ENCODE measurements around the gene EML4.
"Not testable (repeated sequence)": the region's sequence is repeated elsewhere in the genome, so short reads cannot be mapped to it uniquely, and the experiment has no call there.

The EML4 gene

GRCh38 chr2:42333579-42333978, 164.4 kb downstream of the EML4 start:
- no peak for DNase-seq (ENCODE audit: low read depth)

DNA sequence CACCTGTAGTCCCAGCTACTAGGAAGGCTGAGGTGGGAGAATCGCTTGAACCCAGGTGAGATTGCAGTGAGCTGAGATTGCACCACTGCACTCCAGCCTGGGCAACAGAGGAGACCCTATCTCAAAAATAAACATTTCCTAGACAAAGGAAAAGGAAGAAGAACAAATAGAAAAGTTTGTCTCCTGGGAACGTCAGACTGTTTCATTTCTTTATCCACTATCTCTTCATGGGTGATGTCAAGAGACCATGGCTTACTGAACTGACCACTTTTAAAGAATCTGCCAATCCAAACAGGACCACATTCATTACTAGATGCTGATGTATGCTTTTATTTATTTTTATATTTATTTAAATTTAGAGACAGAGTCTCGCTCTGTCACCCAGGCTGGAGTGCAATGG, 165.1 kb downstream of the EML4 start:
- DNase-seq (ENCODE audit: low read depth), result no peak

GRCh38 chr2:42334865-42335264, 165.7 kb downstream of the EML4 start:
- DNase-seq (ENCODE audit: low read depth), result not testable (repeated sequence)

- no peak for DNase-seq (ENCODE audit: low read depth)
Observed at GRCh38 chr2:42335514-42336104, 166.5 kb downstream of the EML4 start.

DNA sequence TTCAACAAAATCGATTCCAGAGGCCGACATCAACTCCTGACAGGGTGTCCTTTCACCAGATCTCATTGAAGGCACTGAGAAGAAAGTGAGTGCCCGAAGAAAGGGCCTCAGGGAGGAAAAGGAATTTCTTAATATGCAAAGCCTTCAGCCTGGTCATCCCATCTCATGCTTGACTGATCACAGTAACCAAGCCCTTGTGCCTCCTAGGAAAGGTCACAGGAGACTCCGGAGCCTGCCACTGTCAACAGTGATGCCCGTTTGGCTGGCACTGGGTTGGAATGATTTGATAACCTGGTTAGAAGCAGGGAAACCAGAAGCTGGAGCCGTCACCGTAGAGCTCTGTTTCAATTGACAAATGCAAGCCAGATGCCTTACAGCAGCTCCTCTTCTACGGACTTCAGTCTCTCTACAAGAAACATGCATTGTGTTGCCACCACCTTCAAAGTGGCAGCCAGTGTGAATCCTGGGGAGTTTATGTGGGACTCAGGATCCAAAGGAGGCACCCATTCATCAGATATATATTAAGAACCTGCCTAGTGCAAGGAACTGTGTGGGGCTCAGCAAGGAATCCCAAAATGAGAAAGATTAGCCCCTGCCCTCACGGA, 167.3 kb downstream of the EML4 start:
- DNase-seq (ENCODE audit: low read depth), result no peak

DNA sequence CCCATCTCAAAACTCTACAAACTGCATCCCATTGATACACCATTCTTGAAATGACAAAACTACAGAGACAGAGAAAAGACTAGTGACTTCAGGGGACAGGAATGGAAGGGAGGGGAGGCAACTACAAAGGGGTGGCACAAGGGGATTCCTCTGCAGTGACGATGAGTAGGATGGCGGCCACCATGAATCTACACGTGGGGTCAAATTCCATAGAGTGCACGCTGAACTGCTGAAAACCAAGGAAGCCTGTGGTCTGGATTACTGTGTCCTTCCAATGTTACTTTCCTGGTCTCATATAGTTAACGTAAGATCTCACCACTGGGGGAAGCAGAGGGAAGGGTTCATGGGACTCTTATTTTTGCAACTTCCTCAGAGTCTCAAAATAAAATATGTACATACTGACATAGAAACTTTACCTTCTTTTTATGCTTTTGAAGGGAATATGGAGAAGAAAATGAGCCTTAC, 168.2 kb downstream of the EML4 start:
- no peak for DNase-seq (ENCODE audit: low read depth)

DNA sequence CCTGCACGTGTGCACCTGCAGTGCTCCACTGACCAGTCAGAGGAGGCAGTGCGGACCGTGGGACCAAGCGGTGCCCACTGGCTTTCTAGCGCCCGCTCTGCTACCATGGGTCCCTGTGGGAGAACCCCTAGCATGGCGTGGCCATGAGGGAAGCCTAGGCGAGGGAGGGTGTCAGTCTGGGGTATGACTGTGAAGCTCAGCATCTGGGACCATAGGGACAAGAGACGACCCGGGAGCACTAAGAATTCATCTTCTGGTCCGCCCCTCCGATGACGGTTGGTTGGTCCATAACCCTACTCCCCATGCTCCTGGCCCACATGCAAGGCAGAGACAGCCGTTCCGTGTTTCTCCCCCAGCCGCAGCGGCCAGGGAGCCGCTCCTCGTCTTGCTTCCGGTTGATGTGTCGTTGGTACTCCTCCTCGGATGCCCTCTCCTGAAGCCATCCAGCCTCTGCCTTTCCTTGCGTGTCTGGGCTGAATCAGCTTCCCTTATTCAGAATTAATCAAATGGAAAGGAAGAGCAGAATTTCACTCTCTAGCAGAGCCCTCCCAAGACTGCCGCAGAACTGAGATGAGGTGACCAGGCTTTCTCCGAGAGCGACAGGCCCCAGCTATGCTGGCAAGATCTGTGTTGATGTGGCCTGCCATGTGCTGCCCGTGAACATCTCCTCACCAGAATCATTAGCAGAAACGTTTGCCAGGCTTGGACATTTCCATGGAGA, 168.9 kb downstream of the EML4 start:
- DNase-seq (ENCODE audit: low read depth), result no peak

DNA sequence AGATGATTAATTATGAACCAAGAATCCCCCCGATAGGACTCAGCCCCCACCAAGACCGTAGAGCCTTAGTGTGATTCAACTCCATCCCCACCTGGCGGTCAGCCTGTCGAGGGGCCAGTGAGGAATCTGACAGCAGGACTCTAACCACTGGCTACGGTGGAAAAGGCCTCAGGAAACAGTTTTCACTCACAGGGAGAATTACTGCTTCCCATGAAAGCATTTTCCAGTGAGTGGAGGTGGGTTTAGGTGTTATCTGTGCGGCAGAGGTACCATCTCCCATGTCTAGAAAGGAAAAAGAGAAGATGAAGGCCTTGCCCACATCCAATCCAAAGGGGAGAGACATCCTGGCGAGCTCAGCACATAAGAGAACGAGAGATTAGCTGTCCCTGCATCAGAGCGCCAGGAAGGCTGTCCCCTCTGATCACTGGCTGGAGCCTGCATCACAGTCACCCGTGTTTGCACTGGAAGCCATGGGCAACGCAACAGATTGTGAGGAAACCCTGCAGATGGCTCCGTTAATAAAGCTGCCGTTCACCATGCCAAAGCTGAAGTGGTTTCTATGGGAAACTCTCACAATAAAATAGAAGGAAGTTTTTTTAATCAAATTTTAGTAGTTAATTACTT, 169.5 kb downstream of the EML4 start:
- DNase-seq (ENCODE audit: low read depth), result no peak

DNA sequence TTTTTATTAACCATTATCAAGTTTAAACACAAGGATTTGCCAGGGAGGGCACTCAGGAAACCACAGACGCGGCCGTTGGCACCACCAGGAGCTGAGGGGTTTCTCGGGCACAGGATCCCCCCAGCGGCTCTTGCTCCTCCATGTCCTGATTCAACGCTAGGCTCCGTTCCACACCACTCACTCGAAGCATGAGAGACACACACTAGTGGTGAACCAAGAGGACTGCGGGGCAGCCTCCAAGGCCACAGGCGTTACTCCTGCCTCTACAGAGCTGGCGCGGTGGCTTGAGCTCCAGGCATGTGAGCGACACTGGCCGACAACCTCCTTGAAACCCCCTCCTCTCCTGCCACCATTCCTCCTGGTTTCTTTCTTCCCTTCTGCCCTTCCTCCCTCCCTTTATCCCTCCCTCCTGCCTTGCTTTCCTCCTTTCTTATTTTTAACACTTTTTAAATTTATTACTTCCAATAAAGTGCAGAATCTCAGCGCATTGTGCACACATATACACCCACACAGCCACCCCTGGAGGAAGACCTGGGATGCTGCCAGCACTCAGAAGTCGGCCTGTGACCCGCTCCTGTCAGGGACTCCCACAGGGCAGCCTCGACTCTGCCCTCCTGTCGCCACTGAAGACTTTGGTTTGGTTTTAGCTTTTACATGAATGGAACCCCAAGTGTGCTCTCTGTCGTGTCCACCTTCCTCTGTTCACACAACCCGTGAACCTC, 170.2 kb downstream of the EML4 start:
- no peak for DNase-seq (ENCODE audit: low read depth)

DNA sequence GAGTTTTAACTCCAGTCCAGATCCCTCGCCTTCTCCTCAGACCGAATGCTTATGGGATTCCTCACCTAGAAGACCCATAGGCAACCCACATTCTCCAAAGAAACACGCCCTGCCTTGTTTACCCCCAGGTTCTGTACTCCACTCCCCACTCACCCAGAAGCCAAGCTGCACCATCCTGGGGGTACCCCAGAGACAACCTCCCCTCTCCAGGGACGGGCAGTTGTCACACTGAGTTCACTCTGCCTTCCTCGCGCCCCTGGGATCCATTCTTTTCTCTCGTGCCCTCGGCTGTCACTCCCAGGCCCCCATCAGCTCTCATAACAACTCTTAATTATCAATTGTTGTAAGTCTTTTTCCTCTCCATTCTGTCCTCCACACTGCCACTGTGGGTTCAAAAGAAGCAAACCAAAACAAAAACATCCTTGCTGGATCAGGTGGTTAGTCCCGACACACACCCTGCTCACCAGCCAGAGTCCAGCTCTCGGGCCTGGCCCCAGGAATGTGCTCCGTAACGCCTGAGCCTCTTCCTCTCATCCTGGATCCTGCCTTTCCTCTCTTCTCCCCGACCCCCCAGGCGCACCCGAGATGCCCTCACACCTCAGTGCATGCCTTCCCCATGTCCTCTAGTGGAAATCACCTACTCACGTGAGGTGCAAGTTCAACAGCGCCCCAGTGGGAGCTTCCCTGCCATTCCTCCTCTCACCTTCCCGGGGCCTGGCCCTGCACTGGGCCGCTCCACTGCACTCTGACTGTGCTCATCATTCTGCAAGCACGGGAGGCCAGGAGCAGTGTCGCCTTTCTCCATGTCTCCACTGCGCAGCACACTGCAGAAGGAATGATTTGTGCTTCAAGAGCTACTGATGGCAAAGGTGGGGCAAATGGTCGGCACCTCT, 171.1 kb downstream of the EML4 start:
- no peak for DNase-seq (ENCODE audit: low read depth)

DNA sequence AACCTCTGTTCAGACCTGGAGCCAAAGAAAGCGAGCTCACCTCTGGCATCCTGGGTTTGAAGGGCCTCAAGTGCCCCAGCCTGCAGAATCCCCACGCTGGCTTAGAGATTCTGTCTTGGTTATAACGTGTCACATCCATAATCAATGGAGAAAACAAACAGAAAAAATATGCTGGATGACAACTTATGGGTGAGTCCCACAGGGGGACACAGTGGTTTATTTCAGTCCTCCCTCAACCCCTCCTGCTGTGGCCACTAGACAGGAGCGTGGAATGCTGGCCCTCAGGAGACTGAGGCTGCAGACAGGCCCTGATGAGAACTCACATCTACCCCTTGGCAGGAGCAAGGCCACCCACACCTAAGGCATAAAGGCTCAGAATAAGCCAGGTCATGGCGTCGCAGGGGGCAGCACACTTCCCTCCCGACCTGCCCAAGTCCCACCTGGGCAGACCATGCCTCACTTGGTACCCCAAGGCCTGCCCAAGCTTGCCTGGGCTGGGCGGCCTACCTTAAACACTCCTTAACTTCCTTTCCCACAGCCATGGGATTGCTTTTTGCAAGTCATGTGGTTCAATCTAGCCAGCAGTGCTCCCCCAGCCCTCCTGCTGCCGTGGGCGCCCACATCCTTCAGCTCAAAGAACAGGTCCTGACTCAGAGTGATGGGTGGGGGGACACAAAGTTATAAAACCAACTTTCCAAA, 171.9 kb downstream of the EML4 start:
- DNase-seq (ENCODE audit: low read depth), result no peak

GRCh38 chr2:42342061-42342794, 173.1 kb downstream of the EML4 start:
- no peak for DNase-seq (ENCODE audit: low read depth)

GRCh38 chr2:42342795-42343241, 173.7 kb downstream of the EML4 start:
- DNase-seq (ENCODE audit: low read depth), result no peak

DNA sequence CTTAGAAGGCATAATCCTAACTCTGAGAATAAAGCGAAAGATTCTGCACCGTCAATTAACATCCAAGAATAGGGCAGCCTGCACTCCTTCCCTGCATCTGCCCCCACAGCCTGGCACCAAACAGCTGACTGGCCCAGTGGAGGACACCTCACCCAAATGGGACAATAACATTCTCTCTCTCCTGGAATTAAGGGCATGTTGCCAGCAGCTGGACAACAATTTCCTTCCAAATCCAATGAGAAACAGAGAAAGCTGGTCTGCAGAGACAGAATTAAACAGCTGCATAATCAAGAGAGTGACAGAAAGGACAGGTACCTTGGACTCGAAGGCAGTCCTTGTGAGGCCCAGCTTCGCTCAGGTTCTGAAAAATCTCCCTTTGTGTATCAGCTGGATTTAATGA, 176.8 kb downstream of the EML4 start:
- DNase-seq (ENCODE audit: low read depth), result no peak

DNA sequence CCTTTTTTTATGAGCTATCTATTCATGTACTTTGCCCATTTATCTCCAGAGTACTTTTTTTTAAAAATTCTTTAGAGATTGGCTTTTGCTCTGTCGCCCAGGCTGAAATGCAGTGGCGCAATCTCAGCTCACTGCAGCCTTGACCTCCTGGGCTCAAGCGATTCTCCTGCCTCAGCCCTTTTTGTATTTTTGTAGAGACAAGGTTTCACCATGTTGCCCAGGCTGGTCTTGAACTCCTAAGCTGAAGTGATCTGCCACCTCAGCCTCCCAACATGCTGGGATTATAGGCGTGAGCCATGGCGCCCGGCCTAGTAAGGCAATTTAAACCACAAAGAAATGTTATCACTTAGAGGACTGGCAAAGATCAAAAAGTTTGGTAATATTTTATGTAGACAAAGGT, 177.7 kb downstream of the EML4 start:
- not testable (repeated sequence) for DNase-seq (ENCODE audit: low read depth)

GRCh38 chr2:42347518-42347917, 178.4 kb downstream of the EML4 start:
- not testable (repeated sequence) for DNase-seq (ENCODE audit: low read depth)

- DNase-seq (ENCODE audit: low read depth), result no peak
Observed at GRCh38 chr2:42348113-42348805, 179.1 kb downstream of the EML4 start.

GRCh38 chr2:42350434-42351063, 181.4 kb downstream of the EML4 start:
- no peak for DNase-seq (ENCODE audit: low read depth)

DNA sequence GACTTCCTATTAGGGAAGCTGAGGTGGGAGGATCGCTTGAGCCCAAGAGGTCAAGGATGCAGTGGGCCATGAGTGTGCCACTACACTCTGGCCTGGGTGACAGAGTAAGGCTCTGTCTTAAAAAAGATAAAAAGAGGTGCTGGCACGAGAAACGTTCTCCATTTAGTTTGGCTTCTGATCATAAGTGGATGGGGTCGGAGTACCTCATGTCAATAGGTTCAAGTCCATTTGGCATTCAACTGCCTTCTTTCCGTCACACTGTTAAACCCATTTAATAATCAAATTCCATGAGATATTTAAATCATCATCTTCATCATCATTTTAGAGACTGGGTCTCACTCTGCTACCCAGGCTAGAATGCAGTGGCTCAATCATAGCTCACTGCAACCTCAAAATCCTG, 182.7 kb downstream of the EML4 start:
- no peak for DNase-seq (ENCODE audit: low read depth)

Data from T follicular helper cell (primary cell).